Panc1 (cell line): ENCODE results near the gene LRRC61.

Source experiments
- TCF7L2 ChIP-seq: IDR thresholded peaks from 2 replicates; pipeline ENCODE4 v1.6.1; 2011; ENCODE audit warnings: mild to moderate bottlenecking, low read depth, low read length, inconsistent platforms
- TF ChIP-seq, protein P1 (sequence below), 2 experiments: IDR thresholded peaks; 2 replicates each; pipeline ENCODE4 v1.6.1; 2011 to 2012; ENCODE audit warnings: low read depth in 2 of 2, control low read depth in 1 of 2, low read length in 1 of 2, mild to moderate bottlenecking in 1 of 2, moderate library complexity in 1 of 2; ENCODE audit not compliant: insufficient read depth in 1 of 2
- TF ChIP-seq, protein P2 (sequence below): fragments of 450-650 bp; IDR thresholded peaks from 2 replicates; pipeline ENCODE4 v1.5.1; 2017; ENCODE audit warnings: mild to moderate bottlenecking

DNA sequence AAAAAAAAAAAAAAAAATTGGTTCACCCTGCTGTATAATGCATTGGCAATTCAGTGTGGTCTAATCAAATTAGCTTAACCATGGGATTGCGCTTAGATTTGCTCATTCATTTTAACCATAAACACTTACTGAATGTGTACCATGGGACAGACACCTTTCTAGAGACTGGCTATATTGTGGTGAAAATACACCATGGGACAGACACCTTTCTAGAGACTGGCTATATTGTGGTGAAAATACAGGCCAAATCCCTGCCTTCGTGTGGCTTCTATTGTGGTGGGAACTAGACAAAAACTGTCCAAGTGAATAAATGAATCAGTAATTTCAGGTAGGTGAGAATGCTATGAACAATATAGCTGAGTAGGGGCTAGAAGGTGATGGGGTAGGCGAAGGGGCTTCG, 35.3 kb downstream of the LRRC61 start:
- TF ChIP-seq, protein P1, sequence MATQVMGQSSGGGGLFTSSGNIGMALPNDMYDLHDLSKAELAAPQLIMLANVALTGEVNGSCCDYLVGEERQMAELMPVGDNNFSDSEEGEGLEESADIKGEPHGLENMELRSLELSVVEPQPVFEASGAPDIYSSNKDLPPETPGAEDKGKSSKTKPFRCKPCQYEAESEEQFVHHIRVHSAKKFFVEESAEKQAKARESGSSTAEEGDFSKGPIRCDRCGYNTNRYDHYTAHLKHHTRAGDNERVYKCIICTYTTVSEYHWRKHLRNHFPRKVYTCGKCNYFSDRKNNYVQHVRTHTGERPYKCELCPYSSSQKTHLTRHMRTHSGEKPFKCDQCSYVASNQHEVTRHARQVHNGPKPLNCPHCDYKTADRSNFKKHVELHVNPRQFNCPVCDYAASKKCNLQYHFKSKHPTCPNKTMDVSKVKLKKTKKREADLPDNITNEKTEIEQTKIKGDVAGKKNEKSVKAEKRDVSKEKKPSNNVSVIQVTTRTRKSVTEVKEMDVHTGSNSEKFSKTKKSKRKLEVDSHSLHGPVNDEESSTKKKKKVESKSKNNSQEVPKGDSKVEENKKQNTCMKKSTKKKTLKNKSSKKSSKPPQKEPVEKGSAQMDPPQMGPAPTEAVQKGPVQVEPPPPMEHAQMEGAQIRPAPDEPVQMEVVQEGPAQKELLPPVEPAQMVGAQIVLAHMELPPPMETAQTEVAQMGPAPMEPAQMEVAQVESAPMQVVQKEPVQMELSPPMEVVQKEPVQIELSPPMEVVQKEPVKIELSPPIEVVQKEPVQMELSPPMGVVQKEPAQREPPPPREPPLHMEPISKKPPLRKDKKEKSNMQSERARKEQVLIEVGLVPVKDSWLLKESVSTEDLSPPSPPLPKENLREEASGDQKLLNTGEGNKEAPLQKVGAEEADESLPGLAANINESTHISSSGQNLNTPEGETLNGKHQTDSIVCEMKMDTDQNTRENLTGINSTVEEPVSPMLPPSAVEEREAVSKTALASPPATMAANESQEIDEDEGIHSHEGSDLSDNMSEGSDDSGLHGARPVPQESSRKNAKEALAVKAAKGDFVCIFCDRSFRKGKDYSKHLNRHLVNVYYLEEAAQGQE (IDR thresholded peaks at IDR 0.05; ENCODE audit: insufficient read depth in 1 of 2, low read depth in 2 of 2, low read length in 1 of 2), result no peak
- TF ChIP-seq, protein P2, sequence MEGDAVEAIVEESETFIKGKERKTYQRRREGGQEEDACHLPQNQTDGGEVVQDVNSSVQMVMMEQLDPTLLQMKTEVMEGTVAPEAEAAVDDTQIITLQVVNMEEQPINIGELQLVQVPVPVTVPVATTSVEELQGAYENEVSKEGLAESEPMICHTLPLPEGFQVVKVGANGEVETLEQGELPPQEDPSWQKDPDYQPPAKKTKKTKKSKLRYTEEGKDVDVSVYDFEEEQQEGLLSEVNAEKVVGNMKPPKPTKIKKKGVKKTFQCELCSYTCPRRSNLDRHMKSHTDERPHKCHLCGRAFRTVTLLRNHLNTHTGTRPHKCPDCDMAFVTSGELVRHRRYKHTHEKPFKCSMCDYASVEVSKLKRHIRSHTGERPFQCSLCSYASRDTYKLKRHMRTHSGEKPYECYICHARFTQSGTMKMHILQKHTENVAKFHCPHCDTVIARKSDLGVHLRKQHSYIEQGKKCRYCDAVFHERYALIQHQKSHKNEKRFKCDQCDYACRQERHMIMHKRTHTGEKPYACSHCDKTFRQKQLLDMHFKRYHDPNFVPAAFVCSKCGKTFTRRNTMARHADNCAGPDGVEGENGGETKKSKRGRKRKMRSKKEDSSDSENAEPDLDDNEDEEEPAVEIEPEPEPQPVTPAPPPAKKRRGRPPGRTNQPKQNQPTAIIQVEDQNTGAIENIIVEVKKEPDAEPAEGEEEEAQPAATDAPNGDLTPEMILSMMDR, result no peak
- no peak for TF ChIP-seq TCF7L2
